Stimulated activated CD8-positive, alpha-beta memory T cell treated with anti-CD3 and anti-CD28 coated beads, Interleukin-7, amount 100 ng/mL, for 1 hour (primary cell): ENCODE results near the gene DCAF8L2.
"Not testable (repeated sequence)": the region's sequence is repeated elsewhere in the genome, so short reads cannot be mapped to it uniquely, and the experiment has no call there.

ENCODE experiments used
- DNase-seq, 2 donors: peaks; one replicate each; pipeline ENCODE4 v3.0.0-alpha.2; 2020; ENCODE audit warnings: low read depth in 2 of 2

The DCAF8L2 gene

GRCh38 chrX:27679281-27679680 lies 89.1 kb downstream of the DCAF8L2 start:
- no peak for DNase-seq

- DNase-seq: no peak
These were observed 90.6 kb downstream of the DCAF8L2 start for GRCh38 chrX:27680726-27681125.

- DNase-seq: not testable (repeated sequence)
These were observed 93.5 kb downstream of the DCAF8L2 start for GRCh38 chrX:27683566-27684208.

- no peak for DNase-seq
These were observed 104.5 kb downstream of the DCAF8L2 start for GRCh38 chrX:27694667-27695066.

GRCh38 chrX:27706526-27706925 lies 116.4 kb downstream of the DCAF8L2 start:
- no peak for DNase-seq

GRCh38 chrX:27715610-27716009 lies 125.5 kb downstream of the DCAF8L2 start:
- no peak for DNase-seq

- no peak for DNase-seq
These were observed 138.1 kb downstream of the DCAF8L2 start for GRCh38 chrX:27728291-27728690.

- DNase-seq: no peak
These were observed 141.8 kb downstream of the DCAF8L2 start for GRCh38 chrX:27731962-27732361.

GRCh38 chrX:27735914-27736313 lies 145.8 kb downstream of the DCAF8L2 start:
- no peak for DNase-seq

- no peak for DNase-seq
These were observed 150.8 kb downstream of the DCAF8L2 start for GRCh38 chrX:27740933-27741332.

GRCh38 chrX:27743521-27743920 lies 153.4 kb downstream of the DCAF8L2 start:
- not testable (repeated sequence) for DNase-seq

GRCh38 chrX:27746516-27746915 lies 156.4 kb downstream of the DCAF8L2 start:
- no peak for DNase-seq

- DNase-seq: not testable (repeated sequence)
These were observed 160.2 kb downstream of the DCAF8L2 start for GRCh38 chrX:27750298-27750697.

GRCh38 chrX:27751976-27752375 lies 161.8 kb downstream of the DCAF8L2 start:
- DNase-seq: no peak

- DNase-seq: no peak
These were observed 175.6 kb downstream of the DCAF8L2 start for GRCh38 chrX:27765718-27766117.

- DNase-seq: no peak
These were observed 177.2 kb downstream of the DCAF8L2 start for GRCh38 chrX:27767387-27767786.

- no peak for DNase-seq
These were observed 185.8 kb downstream of the DCAF8L2 start for GRCh38 chrX:27775984-27776383.

GRCh38 chrX:27796640-27797257 lies 206.6 kb downstream of the DCAF8L2 start:
- no peak for DNase-seq

GRCh38 chrX:27797575-27797974 lies 207.4 kb downstream of the DCAF8L2 start:
- no peak for DNase-seq
